PFSK-1 (cell line): ENCODE results near the gene OR8D2.

Source experiments
- POLR2AphosphoS5 ChIP-seq: IDR thresholded peaks from 2 replicates; pipeline ENCODE4 v1.6.1; 2012; ENCODE audit warnings: low read depth, mild to moderate bottlenecking, control low read depth, low read length, moderate library complexity
- TF ChIP-seq, protein P1 (sequence below), 2 experiments: IDR thresholded peaks; 2 replicates each; pipeline versions ENCODE4 v1.6.1 to v1.8.0; 2011 to 2012; ENCODE audit warnings: low read depth in 2 of 2, low read length in 2 of 2, control low read depth in 1 of 2, inconsistent platforms in 1 of 2, mild to moderate bottlenecking in 1 of 2, moderate library complexity in 1 of 2; ENCODE audit not compliant: insufficient read depth in 1 of 2

DNA sequence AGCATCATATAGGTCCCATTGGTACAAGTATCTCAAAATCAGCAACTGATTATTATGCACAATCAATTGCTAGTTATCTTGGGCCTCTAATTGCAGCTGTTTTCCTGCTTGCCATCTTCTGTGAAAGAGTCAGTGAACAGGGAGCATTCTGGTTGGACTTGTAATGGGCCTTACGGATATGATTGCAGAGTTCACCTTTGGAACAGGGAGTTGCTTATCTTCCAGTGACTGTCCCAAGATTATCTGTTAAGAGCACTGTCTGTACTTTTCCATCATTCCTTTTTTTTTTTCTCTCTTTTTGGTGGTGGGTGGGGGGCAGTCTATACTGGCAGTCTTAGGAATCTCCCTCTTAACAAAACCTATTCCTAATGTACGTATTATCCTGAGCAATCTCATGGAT, 46.0 kb downstream of the OR8D2 start:
- TF ChIP-seq, protein P1, sequence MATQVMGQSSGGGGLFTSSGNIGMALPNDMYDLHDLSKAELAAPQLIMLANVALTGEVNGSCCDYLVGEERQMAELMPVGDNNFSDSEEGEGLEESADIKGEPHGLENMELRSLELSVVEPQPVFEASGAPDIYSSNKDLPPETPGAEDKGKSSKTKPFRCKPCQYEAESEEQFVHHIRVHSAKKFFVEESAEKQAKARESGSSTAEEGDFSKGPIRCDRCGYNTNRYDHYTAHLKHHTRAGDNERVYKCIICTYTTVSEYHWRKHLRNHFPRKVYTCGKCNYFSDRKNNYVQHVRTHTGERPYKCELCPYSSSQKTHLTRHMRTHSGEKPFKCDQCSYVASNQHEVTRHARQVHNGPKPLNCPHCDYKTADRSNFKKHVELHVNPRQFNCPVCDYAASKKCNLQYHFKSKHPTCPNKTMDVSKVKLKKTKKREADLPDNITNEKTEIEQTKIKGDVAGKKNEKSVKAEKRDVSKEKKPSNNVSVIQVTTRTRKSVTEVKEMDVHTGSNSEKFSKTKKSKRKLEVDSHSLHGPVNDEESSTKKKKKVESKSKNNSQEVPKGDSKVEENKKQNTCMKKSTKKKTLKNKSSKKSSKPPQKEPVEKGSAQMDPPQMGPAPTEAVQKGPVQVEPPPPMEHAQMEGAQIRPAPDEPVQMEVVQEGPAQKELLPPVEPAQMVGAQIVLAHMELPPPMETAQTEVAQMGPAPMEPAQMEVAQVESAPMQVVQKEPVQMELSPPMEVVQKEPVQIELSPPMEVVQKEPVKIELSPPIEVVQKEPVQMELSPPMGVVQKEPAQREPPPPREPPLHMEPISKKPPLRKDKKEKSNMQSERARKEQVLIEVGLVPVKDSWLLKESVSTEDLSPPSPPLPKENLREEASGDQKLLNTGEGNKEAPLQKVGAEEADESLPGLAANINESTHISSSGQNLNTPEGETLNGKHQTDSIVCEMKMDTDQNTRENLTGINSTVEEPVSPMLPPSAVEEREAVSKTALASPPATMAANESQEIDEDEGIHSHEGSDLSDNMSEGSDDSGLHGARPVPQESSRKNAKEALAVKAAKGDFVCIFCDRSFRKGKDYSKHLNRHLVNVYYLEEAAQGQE (IDR thresholded peaks at IDR 0.05; ENCODE audit: insufficient read depth in 1 of 2, low read depth in 2 of 2, low read length in 2 of 2), result no peak
- no peak for TF ChIP-seq POLR2AphosphoS5
